SK-N-SH treated with all-trans-retinoic acid at 6 μM for 48 hours (cell line): ENCODE data around the gene SLC7A1.

Source experiments
- CREB5 ChIP-seq: fragments of 250-450 bp; sonication (Bioruptor Pico); IDR thresholded peaks from 2 replicates; pipeline ENCODE4 v1.5.1; 2020; ENCODE audit warnings: low read depth, mild to moderate bottlenecking, moderate library complexity
- ZNF565 ChIP-seq: fragments of 450-650 bp; formaldehyde crosslinking; conservative IDR thresholded peaks from 2 replicates; pipeline ENCODE4 v1.5.0; 2020; ENCODE audit warnings: low read depth, mild to moderate bottlenecking, moderate library complexity
- ZNF8 ChIP-seq: fragments of 450-650 bp; formaldehyde crosslinking; IDR thresholded peaks from 2 replicates; pipeline ENCODE4 v1.5.0; 2020; ENCODE audit warnings: mild to moderate bottlenecking, moderate library complexity

GRCh38 chr13:29472332-29472961 lies 123.0 kb downstream of the SLC7A1 start:
- TF ChIP-seq CREB5 (CRISPR knock-in tag) (no peak), ZNF8 (CRISPR knock-in tag) (no peak), ZNF565 (CRISPR knock-in tag) (no peak)
